ENCODE results near the gene DDAH1.

The DDAH1 gene

GRCh38 chr1:85276215-85276977, 188.6 kb downstream of the DDAH1 start, which contains the start of gene BCL10:
TSS of gene BCL10 (minus strand) at chr1:85276632. CDS start at chr1:85276352, 280 bp downstream.
- Histone ChIP-seq H3K9ac (ENCODE audit: low read length) (peak within 1 kb of the TSS; percentile 97), H3K4me1 (ENCODE audit: insufficient read depth, low read length) (peaks cover 24% of the 10 kb centered on the region), H3K9me3 (ENCODE audit: low read length) (no peaks in the 10 kb centered on the region), H3K27me3 (ENCODE audit: control insufficient read depth in 1 of 2, insufficient read depth in 2 of 2, low read length in 2 of 2) (no peaks in the 10 kb centered on the region), H3K36me3 (ENCODE audit: insufficient read depth, low read length) (no peaks in the 10 kb centered on the region), H3K4me3 (ENCODE audit: low read depth in 1 of 2, low read length in 2 of 2) (peak within 1 kb of the TSS; percentile 87 to 99), H3K27ac (ENCODE audit: low read depth, low read length) (peak within 1 kb of the TSS; percentile 92)

DNA sequence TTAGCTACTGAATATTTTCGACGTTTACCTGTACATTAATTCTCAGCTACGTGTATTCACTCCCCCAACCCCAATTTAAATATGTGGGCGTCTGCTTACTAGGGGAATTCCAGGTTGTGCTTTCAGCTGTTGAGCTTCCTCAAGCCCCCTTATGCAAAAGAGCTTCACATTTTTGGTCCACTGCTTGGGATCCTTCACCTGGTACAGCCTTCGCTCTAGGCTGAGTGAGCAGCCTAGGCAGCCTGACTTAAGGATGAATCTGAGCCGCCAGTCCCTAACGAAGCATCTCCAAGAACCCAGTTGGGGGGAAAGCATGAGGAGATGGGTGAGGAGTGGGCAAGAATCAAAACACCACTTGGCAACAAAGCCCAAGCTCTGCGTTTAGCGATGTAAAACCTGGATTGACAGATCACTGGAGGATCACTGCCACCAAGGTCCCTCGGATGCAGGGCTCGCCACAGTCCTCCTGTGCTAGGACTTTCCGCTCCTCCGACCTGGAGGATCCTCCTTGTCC, 189.2 kb downstream of the DDAH1 start:
- Histone ChIP-seq H3K4me3 (ENCODE audit: low read depth in 1 of 2, low read length in 2 of 2) (peak overlapping the region; percentile 87 to 99), H3K27ac (ENCODE audit: low read depth, low read length) (peak overlapping the region; percentile 92), H3K9ac (ENCODE audit: low read length) (peak overlapping the region; percentile 97), H3K9me3 (ENCODE audit: low read length) (no peaks in the 10 kb centered on the region), H3K36me3 (ENCODE audit: insufficient read depth, low read length) (peaks cover 6% of the 10 kb centered on the region), H3K27me3 (ENCODE audit: control insufficient read depth in 1 of 2, insufficient read depth in 2 of 2, low read length in 2 of 2) (no peaks in the 10 kb centered on the region), H3K4me1 (ENCODE audit: insufficient read depth, low read length) (peaks cover 24% of the 10 kb centered on the region)

DNA sequence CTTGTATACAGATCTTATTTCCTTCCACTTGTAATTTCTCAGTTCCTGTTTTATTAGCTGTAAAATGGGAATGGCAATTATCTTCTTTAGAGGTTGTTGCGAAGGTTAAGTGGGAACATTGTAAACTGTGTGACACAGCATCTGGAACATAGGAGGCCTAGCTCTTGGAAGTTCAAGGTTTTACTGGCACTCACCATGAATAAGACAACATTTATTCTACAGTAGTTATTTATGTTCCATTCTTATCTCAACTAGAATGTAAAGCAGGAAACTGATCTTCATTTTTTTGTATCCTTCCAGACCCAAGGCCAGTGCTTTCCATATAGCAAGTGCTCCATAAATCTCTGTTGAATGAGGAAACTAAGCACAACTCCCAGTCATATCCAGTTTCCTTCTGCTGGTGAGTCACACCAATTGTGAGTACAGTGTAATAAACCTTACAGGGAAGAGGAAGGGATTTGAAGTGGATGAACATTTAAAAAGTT, 189.9 kb downstream of the DDAH1 start:
- no peak overlapping the region for H3K27ac ChIP-seq (ENCODE audit: low read depth, low read length)
- no peaks in the 10 kb centered on the region for H3K9me3 ChIP-seq (ENCODE audit: low read length)
- H3K27me3 ChIP-seq (ENCODE audit: control insufficient read depth in 1 of 2, insufficient read depth in 2 of 2, low read length in 2 of 2), result no peaks in the 10 kb centered on the region
- peak overlapping the region in 1 of 2 donors; percentile 99 for H3K4me3 ChIP-seq (ENCODE audit: low read depth in 1 of 2, low read length in 2 of 2)
- peak overlapping the region; percentile 97 for H3K9ac ChIP-seq (ENCODE audit: low read length)
- peaks cover 13% of the 10 kb centered on the region for H3K36me3 ChIP-seq (ENCODE audit: insufficient read depth, low read length)
- peaks cover 24% of the 10 kb centered on the region for H3K4me1 ChIP-seq (ENCODE audit: insufficient read depth, low read length)

GRCh38 chr1:85273397-85273796, 191.6 kb downstream of the DDAH1 start:
- Histone ChIP-seq H3K4me3 (ENCODE audit: low read depth in 1 of 2, low read length in 2 of 2) (no peak overlapping the region), H3K36me3 (ENCODE audit: insufficient read depth, low read length) (peaks cover 28% of the 10 kb centered on the region), H3K9me3 (ENCODE audit: low read length) (no peaks in the 10 kb centered on the region), H3K4me1 (ENCODE audit: insufficient read depth, low read length) (peaks cover 24% of the 10 kb centered on the region), H3K27ac (ENCODE audit: low read depth, low read length) (no peak overlapping the region), H3K27me3 (ENCODE audit: control insufficient read depth in 1 of 2, insufficient read depth in 2 of 2, low read length in 2 of 2) (no peaks in the 10 kb centered on the region), H3K9ac (ENCODE audit: low read length) (no peak overlapping the region)

GRCh38 chr1:85268801-85269585, 196.0 kb downstream of the DDAH1 start:
- H3K4me1 ChIP-seq (ENCODE audit: insufficient read depth, low read length), result peaks cover 6% of the 10 kb centered on the region
- no peak overlapping the region for H3K9ac ChIP-seq (ENCODE audit: low read length)
- no peak overlapping the region for H3K27ac ChIP-seq (ENCODE audit: low read depth, low read length)

More at GRCh38 chr1:85268801-85269585, 196.0 kb downstream of the DDAH1 start:
- H3K4me3 ChIP-seq (ENCODE audit: low read depth in 1 of 2, low read length in 2 of 2), result no peak overlapping the region
- H3K36me3 ChIP-seq (ENCODE audit: insufficient read depth, low read length), result peaks cover 43% of the 10 kb centered on the region
- H3K9me3 ChIP-seq (ENCODE audit: low read length), result no peaks in the 10 kb centered on the region
- H3K27me3 ChIP-seq (ENCODE audit: control insufficient read depth in 1 of 2, insufficient read depth in 2 of 2, low read length in 2 of 2), result no peaks in the 10 kb centered on the region

Data from muscle layer of colon (tissue), 2 donors.